ENCODE data around the gene STMN3.

GRCh38 chr20:63622732-63623131 lies 30.5 kb downstream of the STMN3 start:
- TF ChIP-seq CTCF (IDR thresholded peaks at IDR 0.05) (no peak), POLR2A (IDR thresholded peaks at IDR 0.05) (no peak)

Data from thyroid gland (tissue), 4 donors.